ENCODE results near the gene TAS2R9. TPM values are rescaled to one million over a fixed set of nuclear protein-coding genes. Genes with fewer than 3 reads are reported as not detected.

TAS2R9 gene
- total RNA-seq, 1 donor from 2014 or later = not detected

GRCh38 chr12:10847744-10848143, 37.8 kb upstream of the TAS2R9 start:
- intact Hi-C loops (cut with DNase I) = no loop called here
- Histone ChIP-seq H3K36me3 (no peaks in the 10 kb centered on the region), H3K27ac (no peak overlapping the region), H3K4me1 (no peaks in the 10 kb centered on the region), H3K9me3 (no peaks in the 10 kb centered on the region), H3K27me3 (no peaks in the 10 kb centered on the region), H3K4me3 (no peak overlapping the region)
- no peak for DNase-seq (ENCODE audit: extremely low spot score in 2 of 2)
- TF ChIP-seq POLR2AphosphoS5 (IDR thresholded peaks at IDR 0.05; ENCODE audit: insufficient read depth in 1 of 2, low read depth in 1 of 2) = no peak
- TF ChIP-seq, protein P1, sequence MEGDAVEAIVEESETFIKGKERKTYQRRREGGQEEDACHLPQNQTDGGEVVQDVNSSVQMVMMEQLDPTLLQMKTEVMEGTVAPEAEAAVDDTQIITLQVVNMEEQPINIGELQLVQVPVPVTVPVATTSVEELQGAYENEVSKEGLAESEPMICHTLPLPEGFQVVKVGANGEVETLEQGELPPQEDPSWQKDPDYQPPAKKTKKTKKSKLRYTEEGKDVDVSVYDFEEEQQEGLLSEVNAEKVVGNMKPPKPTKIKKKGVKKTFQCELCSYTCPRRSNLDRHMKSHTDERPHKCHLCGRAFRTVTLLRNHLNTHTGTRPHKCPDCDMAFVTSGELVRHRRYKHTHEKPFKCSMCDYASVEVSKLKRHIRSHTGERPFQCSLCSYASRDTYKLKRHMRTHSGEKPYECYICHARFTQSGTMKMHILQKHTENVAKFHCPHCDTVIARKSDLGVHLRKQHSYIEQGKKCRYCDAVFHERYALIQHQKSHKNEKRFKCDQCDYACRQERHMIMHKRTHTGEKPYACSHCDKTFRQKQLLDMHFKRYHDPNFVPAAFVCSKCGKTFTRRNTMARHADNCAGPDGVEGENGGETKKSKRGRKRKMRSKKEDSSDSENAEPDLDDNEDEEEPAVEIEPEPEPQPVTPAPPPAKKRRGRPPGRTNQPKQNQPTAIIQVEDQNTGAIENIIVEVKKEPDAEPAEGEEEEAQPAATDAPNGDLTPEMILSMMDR (IDR thresholded peaks at IDR 0.05) = no peak
- TF ChIP-seq POLR2A (IDR thresholded peaks at IDR 0.05) = no peak

GRCh38 chr12:10842862-10843261, 32.9 kb upstream of the TAS2R9 start:
- TF ChIP-seq POLR2A (IDR thresholded peaks at IDR 0.05) (no peak), POLR2AphosphoS5 (IDR thresholded peaks at IDR 0.05; ENCODE audit: insufficient read depth in 1 of 2, low read depth in 1 of 2) (no peak)
- TF ChIP-seq, protein P1 (IDR thresholded peaks at IDR 0.05) = no peak
- H3K4me1 ChIP-seq = no peaks in the 10 kb centered on the region
- H3K4me3 ChIP-seq = no peak overlapping the region
- intact Hi-C loops (cut with DNase I) = no loop called here
- no peaks in the 10 kb centered on the region for H3K27me3 ChIP-seq
- no peak overlapping the region for H3K27ac ChIP-seq
- no peaks in the 10 kb centered on the region for H3K9me3 ChIP-seq
- H3K36me3 ChIP-seq = peaks cover 0 to 4% of the 10 kb centered on the region in 2 donors
- DNase-seq (ENCODE audit: extremely low spot score in 2 of 2) = no peak

GRCh38 chr12:10838461-10838860, 28.5 kb upstream of the TAS2R9 start:
- H3K9me3 ChIP-seq = no peaks in the 10 kb centered on the region
- H3K36me3 ChIP-seq = peaks cover 0 to 4% of the 10 kb centered on the region in 2 donors
- TF ChIP-seq, protein P1 (IDR thresholded peaks at IDR 0.05) = no peak
- TF ChIP-seq POLR2AphosphoS5 (IDR thresholded peaks at IDR 0.05; ENCODE audit: insufficient read depth in 1 of 2, low read depth in 1 of 2) (no peak), POLR2A (IDR thresholded peaks at IDR 0.05) (no peak)
- no peaks in the 10 kb centered on the region for H3K27me3 ChIP-seq
- intact Hi-C loops (cut with DNase I) = no loop called here
- H3K4me1 ChIP-seq = no peaks in the 10 kb centered on the region
- H3K4me3 ChIP-seq = no peak overlapping the region
- no peak overlapping the region for H3K27ac ChIP-seq
- DNase-seq (ENCODE audit: extremely low spot score in 2 of 2) = no peak

DNA sequence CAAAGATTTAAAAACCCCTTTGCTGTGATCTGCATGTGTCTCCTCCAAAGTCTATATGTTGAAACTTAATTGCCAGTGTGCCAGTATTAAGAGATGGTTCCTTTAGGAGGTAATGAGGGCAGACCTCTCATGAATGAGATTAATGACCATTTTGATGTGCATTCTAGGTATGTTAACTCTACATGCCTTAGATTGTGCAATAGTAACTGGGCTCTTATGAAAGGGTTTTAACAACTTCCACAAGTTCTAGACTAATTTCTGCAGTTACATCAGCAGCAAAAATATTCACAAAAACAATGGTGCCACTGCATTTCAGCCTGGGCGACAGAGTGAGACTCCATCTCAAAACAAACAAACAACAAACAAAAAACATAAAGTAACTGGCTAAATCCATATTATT, 20.0 kb upstream of the TAS2R9 start:
- H3K4me3 ChIP-seq = no peak overlapping the region
- no peaks in the 10 kb centered on the region for H3K36me3 ChIP-seq
- no peak for DNase-seq (ENCODE audit: extremely low spot score in 2 of 2)
- no peaks in the 10 kb centered on the region for H3K4me1 ChIP-seq
- H3K27ac ChIP-seq = no peak overlapping the region
- TF ChIP-seq POLR2AphosphoS5 (IDR thresholded peaks at IDR 0.05; ENCODE audit: insufficient read depth in 1 of 2, low read depth in 1 of 2) (no peak), POLR2A (IDR thresholded peaks at IDR 0.05) (no peak)
- TF ChIP-seq, protein P1 (IDR thresholded peaks at IDR 0.05) = no peak
- H3K27me3 ChIP-seq = no peaks in the 10 kb centered on the region
- intact Hi-C loops (cut with DNase I) = no loop called here
- H3K9me3 ChIP-seq = no peaks in the 10 kb centered on the region

DNA sequence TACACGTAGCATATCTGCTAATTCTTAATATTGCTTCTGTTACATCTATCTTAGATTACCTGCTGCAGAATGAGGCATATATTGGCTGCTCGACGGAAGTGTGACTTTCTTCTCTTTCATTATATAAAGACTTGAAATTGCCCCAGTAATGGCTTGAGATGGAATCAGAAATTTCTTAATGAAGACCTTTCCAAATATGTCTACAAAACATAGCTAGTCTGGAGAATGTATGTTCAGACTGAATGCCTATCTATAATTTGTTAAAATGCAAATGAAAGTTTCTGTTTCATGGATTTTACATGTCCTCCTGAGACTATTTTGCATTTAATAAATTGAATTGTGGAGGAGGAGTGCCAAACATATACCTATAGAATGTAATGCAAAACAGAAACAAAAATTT, 16.3 kb upstream of the TAS2R9 start, which contains the start of gene TAS2R10:
TSS of gene TAS2R10 (minus strand) at position 101 of the 400 bp plus-strand sequence. CDS start at position 12, 89 bp downstream.
- Histone ChIP-seq H3K27me3 (no peaks in the 10 kb centered on the region), H3K9me3 (no peaks in the 10 kb centered on the region), H3K36me3 (no peaks in the 10 kb centered on the region), H3K27ac (no peak within 1 kb of the TSS), H3K4me3 (no peak within 1 kb of the TSS), H3K4me1 (no peaks in the 10 kb centered on the region)
- intact Hi-C loops (cut with DNase I) = no loop called here
- no peak for TF ChIP-seq POLR2A (IDR thresholded peaks at IDR 0.05)
- no peak for TF ChIP-seq POLR2AphosphoS5 (IDR thresholded peaks at IDR 0.05; ENCODE audit: insufficient read depth in 1 of 2, low read depth in 1 of 2)
- TF ChIP-seq, protein P1 (IDR thresholded peaks at IDR 0.05) = no peak
- DNase-seq (ENCODE audit: extremely low spot score in 2 of 2) = no peak
